ENCODE data around the gene SLC38A3.

The SLC38A3 gene

GRCh38 chr3:50204804-50205412 is at the start of gene SLC38A3:
SLC38A3 (plus strand) TSS chr3:50205271; CDS start chr3:50214200, 8,929 bp downstream.
- DNase-seq, result no peak

DNA sequence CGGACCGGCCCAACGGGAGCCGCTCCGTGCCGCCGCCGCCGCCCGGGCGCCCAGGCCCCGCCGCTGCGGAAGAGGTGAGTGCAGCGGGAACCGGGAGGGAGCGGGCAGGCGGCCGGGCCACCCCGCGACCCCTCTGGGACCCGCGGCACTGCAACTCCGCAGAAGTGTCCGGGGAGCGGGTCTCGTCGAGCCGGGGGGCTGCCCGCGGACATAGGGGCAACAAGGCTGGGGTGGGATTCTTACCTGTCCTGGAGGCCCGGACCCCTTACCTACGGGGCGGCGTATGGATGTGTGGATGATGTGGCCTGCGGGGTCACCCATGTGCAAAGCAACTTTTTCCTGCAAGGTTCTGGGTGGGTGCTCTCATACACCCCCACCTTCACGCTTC is 49.6 kb upstream of the SLC38A3 start:
- no peak for DNase-seq

DNA sequence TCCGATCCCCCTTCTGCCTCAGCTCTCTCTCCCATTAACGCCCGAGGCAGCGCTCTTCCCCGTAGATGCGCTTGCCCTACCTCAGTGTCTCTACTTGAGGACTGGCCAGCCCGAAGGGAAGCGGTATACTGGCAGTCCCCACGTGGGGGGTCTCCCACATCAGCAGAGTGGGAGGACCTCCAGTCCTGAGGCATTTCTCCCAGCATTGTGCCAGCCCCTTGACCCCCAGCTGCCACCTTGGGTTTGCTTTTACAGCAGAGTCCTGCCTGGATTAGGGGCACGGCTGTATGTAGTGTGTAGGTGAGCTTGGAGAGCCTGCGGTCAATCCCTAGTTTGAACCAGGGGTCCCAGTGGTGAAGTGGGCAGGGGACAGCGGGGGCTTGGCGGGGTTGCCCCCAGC is 49.2 kb upstream of the SLC38A3 start:
- no peak for DNase-seq

DNA sequence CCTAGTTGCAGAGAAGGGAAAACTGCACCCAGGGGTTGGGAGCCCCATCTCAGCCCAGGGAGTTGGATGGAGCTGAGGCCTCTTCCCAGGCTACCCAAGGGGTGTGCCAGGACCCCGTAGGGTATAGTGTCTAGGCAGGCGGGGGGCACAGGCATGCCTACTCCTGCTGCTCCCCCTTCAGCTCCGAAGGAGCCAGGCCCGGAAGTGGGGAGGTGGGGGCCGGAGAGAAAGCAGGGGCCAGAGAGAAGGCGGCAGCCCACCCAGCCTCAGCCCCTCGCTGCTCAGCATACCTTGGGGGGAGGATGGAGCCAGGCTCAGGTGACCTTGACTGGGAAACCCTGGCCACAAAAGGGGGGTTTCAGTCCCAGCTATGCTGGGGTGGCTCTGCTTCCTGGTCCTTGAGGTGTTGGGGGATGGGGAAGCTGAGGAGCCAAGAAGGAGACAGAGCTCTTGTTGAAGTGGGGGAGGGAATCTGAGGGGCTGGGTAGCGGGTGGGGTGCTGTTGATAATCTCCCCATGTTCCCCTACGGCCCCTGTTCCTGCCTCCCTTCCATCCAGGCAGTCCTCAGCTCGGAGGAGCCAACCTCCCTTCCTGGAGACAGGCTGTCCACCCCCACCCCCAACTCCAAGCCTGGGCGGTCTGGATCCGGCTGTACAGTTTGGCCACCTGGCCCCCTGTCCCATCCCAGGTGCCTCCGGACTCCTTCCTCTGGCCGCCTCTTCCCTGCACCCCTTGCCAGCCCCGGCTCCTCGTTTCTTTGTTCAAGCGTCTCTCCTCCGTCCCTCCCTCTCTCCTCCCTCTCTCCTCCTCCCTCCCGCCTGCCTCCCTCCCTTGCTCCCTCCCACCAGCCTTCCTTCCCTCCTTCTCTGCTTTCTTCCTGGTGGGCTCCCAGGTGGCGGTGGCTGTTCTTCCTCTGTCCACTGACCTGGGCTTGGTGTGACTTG is 48.2 kb upstream of the SLC38A3 start:
- no peak for DNase-seq

DNA sequence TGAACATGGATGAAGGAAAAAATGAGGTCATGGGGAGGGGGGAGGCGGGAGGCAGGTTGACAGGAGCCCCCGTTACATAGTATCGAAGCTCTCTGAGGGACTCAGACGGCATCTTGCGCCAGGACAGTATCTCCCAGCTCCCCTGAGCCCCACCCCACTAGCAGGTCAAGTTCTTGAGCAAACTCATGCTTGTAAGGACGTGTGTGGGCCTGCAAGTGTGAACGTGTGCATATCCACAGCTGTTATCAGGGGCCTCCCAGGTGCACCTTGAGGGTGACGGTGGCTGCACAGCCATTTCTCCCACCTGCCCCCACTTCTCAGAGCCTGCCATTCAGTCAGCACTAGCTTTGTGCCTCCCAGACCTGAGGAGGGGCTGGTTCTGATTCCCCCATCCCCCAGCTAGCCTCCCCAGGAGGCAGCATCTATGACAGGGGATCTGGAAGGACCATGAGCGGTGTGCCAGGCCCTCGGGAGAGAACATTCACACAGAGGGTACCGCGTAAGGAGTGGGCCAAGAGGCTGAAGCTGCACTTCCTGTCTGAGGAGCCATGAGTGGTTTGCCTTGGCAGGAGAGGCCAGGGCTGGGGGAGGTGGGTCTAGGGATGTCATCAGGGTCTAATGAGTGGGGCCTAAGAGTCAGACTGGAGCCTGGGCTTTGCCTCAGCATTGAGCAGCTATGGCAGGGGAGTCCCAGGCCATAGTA is 47.1 kb upstream of the SLC38A3 start:
- no peak for DNase-seq

DNA sequence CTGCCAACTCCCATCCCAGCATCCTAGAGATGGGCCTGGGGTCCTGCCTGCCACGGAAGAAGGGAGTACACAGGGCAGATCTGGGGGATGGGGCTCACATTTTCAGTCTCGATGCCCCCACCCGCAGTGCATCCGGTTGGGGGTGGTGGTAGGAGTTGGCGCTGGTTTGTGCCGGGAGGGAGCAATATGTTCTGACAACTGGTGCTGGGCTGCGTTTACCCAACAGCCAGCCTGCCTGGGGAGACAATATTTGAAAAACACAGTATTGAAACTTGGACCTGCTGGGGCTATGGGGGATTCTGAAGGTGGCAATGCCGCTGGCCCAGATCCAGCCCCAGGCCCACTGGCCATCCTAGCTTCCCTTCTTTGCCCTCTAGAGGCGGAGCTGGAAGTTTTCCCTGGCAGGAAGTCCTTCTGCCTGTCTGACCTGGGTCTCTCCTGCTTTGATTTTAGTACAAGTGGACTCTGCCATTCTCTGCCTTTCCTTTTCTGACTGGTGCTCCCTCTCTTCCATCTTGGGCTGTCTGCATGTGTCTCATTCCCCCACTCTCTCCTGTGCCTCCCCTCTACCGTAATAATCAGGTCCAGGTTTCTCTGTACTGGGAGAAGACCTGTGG is 46.4 kb upstream of the SLC38A3 start:
- no peak for DNase-seq

DNA sequence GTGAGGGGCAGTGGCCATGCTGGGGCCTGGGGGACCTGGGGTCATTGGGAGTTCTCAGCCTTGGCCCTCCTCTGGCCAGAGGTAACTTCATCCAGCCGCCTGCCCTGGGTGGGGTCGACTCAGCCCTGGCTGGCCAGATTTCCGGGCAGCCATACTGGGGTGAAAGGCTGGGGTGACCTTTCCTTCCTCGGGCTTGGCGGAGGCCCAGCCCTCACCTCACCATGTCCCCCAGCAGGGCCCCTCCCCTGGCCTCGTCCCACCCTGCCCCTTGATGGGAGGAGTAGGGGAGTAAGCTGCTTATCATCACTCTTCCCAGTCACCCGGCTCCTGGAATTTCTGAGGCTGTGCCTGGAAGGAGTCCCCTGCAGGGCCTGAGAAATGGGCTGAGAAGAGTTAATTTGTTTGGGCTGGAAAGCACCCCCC is 44.5 kb upstream of the SLC38A3 start:
- DNase-seq, result no peak

GRCh38 chr3:50161320-50161719 is 43.8 kb upstream of the SLC38A3 start:
- no peak for DNase-seq

GRCh38 chr3:50162034-50162883 is 42.8 kb upstream of the SLC38A3 start:
- no peak for DNase-seq

DNA sequence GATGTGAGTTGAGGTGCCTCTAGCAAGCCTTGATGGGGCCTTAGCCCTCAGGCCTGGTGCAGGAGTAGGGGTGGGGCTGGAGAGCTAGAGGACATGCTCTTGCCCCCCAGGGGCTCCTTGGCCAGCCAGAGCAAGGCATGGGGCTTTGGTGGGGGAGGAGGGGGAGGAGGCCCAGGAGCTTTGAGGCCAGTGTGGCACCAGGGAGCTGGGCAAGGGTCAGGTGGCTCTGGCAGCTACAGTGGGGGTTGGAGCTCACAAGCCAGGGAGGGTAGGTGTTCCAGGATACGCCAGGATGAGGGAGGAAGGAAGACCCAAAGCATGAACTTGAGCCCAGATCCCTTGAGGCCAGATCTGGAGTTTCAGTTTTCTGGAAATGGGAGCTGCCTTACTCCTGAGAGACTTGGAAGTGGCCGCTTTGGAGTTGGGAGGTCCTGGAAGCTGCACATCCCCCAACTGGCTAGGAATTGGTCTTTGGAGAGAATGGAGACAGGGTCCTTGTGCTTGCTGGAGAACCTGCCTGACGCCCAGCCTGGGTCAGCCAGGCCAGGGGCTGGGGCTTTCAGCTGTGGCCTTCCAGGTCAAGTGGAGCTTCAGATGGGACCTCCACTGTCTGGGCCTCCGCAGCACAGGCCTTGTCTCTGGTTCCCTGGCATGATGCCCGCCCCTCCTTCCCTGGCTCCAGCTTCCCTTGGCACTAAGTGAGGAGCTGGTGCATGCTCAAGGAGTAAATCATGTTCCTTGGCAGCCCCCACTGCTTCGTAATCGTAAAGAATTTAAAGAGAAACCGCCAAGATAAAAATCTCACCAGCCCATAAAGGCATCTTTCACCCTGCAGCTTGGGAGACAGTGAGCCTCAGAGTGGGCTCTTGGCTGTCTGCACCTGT is 41.3 kb upstream of the SLC38A3 start:
- no peak for DNase-seq

GRCh38 chr3:50164481-50164880 is 40.6 kb upstream of the SLC38A3 start:
- no peak for DNase-seq

DNA sequence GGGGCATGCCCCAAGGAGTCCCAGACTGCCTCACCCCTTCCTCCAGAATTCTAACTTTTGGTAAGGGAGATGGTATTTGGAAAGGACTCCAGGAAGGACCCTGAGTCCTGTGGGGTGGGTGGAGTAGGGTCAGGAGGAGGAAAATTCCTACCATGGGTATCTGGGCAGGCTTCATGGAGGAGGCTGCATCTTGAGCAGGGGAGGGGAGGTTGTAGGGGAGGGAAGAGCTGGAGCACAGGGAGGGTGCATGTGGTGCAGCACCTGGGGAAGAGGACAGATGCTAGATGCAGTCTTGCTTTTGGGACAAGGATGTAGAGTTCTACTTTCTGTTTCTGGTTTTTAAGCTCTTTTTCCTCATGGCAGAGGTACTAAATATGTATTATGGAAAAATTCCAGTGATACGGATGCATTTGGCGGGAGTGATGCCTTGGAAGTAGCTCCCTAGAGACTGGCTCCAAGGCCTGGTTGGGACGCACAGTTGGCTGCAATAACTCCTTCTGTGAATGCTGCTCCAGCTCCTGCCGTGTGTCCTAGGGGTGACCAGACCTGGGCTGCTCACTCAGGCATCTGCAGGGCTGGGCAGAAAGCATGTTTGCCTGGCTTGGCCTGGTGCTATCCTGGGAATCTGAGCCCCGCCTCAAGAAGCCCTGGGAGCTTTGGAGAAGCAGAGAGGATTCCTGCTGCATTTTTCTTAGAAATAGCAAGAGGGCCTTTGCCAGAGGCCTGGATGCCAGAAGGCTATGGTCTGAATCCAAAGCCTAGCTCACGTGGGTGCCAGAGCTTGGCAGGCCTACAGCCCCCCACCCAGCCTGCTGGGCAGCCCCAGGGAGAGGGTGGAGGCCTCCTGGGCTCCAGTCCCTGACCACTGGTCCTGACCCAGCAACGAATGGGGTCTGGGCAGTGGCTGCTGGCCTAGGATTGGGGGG is 39.8 kb upstream of the SLC38A3 start:
- DNase-seq, result no peak

GRCh38 chr3:50165910-50166538 is 39.0 kb upstream of the SLC38A3 start:
- no peak for DNase-seq

DNA sequence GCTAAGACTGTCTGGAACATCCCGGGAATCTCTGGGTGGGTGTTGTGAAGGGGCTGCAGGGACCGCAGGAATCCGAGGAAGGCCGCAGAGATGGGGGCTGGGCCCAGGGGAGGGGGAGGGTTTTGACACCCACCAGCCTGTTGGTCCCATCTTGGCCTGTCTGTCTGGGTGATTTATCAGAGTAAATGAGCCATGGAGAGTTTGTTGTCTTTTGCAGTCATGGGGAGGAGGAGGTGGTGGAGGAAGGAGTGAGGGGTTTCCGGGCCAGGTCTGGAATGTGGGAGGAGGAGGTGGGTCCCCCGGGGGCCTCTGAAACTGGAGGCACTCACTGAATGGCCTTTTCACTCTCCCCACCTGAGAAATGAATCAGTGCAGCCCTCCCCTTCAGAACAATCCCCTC is 38.5 kb upstream of the SLC38A3 start:
- DNase-seq, result no peak

GRCh38 chr3:50167069-50167840 is 37.8 kb upstream of the SLC38A3 start:
- DNase-seq, result no peak

DNA sequence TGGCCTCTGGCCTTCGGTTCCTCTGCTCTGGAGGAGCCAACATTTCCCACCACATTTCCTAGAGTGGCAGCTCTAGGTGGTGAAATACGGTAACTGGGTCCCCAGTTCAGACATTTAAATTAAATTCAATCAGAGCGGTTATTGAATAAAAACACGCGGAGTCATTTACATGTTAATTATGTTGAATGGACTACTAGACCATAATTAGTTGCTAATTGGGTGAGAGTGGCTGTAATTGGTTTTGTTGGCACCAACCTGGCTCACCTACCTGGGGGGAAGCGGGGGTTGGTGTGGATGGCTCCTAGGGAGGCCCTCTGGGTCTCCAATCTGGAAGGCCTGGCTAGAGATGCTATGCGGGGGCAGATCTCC is 37.2 kb upstream of the SLC38A3 start:
- DNase-seq, result no peak

DNA sequence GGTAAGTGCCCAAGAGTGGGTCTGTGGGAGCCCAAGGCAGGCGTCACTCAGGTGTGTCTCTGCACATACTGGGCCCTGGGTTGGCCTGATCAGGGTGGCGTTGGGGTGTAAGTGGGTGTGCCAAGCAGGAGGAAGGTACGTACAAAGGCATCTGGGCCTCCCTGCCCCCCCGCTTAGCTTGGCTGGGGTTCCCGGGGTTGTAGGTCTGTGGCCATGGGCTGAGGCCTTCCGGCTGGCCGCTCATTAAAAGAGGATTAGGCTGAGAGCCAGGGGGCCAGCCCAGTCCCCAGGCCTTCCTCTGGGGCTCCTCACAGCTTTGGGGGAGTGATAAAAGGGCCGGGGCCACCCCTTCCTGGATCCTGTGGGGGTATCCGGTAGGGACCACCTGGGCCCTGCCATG is 36.7 kb upstream of the SLC38A3 start:
- no peak for DNase-seq

- DNase-seq, result no peak
Observed at GRCh38 chr3:50168791-50169190, 36.3 kb upstream of the SLC38A3 start.
